Measurements from ENCODE around the gene PRRX1.

DNA sequence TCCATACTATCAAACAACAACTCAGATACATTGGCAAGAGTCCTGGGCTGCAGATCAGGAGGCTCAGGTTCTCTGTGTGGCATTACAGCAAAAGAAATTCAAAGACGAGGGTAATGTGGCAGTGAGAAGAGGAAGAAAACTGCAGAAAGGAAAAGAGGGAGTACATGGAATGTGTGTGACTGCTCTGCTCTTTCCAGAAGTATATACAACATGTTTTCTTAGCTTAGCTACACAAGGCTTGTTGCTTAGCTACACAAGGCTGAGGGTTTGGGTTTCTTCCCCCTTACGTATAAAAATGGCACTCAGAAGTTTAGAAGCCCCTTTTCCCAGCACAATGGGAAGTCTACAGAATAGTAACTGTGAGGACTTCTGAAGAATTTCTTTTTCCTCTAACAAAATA is 86.0 kb downstream of the PRRX1 start:
- TF ChIP-seq, protein P1, sequence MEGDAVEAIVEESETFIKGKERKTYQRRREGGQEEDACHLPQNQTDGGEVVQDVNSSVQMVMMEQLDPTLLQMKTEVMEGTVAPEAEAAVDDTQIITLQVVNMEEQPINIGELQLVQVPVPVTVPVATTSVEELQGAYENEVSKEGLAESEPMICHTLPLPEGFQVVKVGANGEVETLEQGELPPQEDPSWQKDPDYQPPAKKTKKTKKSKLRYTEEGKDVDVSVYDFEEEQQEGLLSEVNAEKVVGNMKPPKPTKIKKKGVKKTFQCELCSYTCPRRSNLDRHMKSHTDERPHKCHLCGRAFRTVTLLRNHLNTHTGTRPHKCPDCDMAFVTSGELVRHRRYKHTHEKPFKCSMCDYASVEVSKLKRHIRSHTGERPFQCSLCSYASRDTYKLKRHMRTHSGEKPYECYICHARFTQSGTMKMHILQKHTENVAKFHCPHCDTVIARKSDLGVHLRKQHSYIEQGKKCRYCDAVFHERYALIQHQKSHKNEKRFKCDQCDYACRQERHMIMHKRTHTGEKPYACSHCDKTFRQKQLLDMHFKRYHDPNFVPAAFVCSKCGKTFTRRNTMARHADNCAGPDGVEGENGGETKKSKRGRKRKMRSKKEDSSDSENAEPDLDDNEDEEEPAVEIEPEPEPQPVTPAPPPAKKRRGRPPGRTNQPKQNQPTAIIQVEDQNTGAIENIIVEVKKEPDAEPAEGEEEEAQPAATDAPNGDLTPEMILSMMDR (IDR thresholded peaks at IDR 0.05; ENCODE audit: low read length) = no peak
- TF ChIP-seq EZH2 (optimal IDR thresholded peaks at IDR 0.05; ENCODE audit: low read depth, low read length) = no peak

Measured in MM.1S (cell line).